Cortex of kidney (tissue), 1 donor: ENCODE data around the gene ADD2.

ENCODE experiments used
- DNase-seq: peaks from one replicate; lab custom pipeline; 2025; lab: John Stamatoyannopoulos, UW

Gene ADD2

GRCh38 chr2:70697603-70698383, 70.2 kb downstream of the ADD2 start:
- DNase-seq = no peak

GRCh38 chr2:70696142-70696541, 71.9 kb downstream of the ADD2 start:
- no peak for DNase-seq

GRCh38 chr2:70692256-70692655, 75.7 kb downstream of the ADD2 start:
- no peak for DNase-seq

GRCh38 chr2:70691497-70692140, 76.4 kb downstream of the ADD2 start:
- no peak for DNase-seq

- DNase-seq = no peak
Observed at GRCh38 chr2:70690846-70691245, 77.2 kb downstream of the ADD2 start.

- DNase-seq = no peak
Observed at GRCh38 chr2:70688427-70688826, 79.6 kb downstream of the ADD2 start.

- DNase-seq = no peak
Observed at GRCh38 chr2:70687461-70687795, 80.6 kb downstream of the ADD2 start.

GRCh38 chr2:70686577-70687460, 81.2 kb downstream of the ADD2 start:
- DNase-seq = no peak

- no peak for DNase-seq
Observed at GRCh38 chr2:70685771-70686171, 82.2 kb downstream of the ADD2 start.

- DNase-seq = no peak
Observed at GRCh38 chr2:70684846-70685622, 83.0 kb downstream of the ADD2 start.

GRCh38 chr2:70683455-70683854, 84.5 kb downstream of the ADD2 start:
- DNase-seq = no peak

GRCh38 chr2:70680735-70681134, 87.3 kb downstream of the ADD2 start:
- DNase-seq = no peak

- no peak for DNase-seq
Observed at GRCh38 chr2:70679259-70679658, 88.7 kb downstream of the ADD2 start.

GRCh38 chr2:70678576-70679143, 89.3 kb downstream of the ADD2 start:
- DNase-seq = no peak

- DNase-seq = no peak
Observed at GRCh38 chr2:70676301-70677035, 91.5 kb downstream of the ADD2 start.

- DNase-seq = no peak
Observed at GRCh38 chr2:70675862-70676261, 92.1 kb downstream of the ADD2 start.

- no peak for DNase-seq
Observed at GRCh38 chr2:70674636-70675430, 93.2 kb downstream of the ADD2 start.

GRCh38 chr2:70673041-70673647, 94.9 kb downstream of the ADD2 start:
- DNase-seq = no peak

GRCh38 chr2:70671092-70671675, 96.8 kb downstream of the ADD2 start:
- no peak for DNase-seq
